Subcutaneous abdominal adipose tissue (tissue), 5 donors: ENCODE measurements around the gene XAF1.

Experiments
- H3K27ac ChIP-seq: one replicate; pipeline ENCODE4 v1.7.0; 2013; ENCODE audit warnings: low read depth, mild to moderate bottlenecking, inconsistent platforms, low read length, moderate library complexity
- H3K27me3 ChIP-seq, 5 donors: one replicate each; pipeline ENCODE4 v1.7.0; 2013; ENCODE audit warnings: low read length in 5 of 5, inconsistent platforms in 1 of 5; ENCODE audit not compliant: control insufficient read depth in 5 of 5, insufficient read depth in 4 of 5
- H3K36me3 ChIP-seq, 5 donors: one replicate each; pipeline ENCODE4 v1.7.0; 2013; ENCODE audit warnings: low read length in 5 of 5; ENCODE audit not compliant: control insufficient read depth in 5 of 5, insufficient read depth in 5 of 5
- H3K4me1 ChIP-seq, 5 donors: one replicate each; pipeline ENCODE4 v1.7.0; 2013; ENCODE audit warnings: low read length in 5 of 5, mild to moderate bottlenecking in 3 of 5, moderate library complexity in 1 of 5; ENCODE audit not compliant: control insufficient read depth in 5 of 5, insufficient read depth in 5 of 5
- H3K4me3 ChIP-seq, 5 donors: one replicate each; pipeline ENCODE4 v1.7.0; 2013; ENCODE audit warnings: low read length in 5 of 5, low read depth in 1 of 5
- H3K9ac ChIP-seq, 5 donors: one replicate each; pipeline ENCODE4 v1.7.0; 2013; ENCODE audit warnings: low read length in 5 of 5, mild to moderate bottlenecking in 4 of 5, moderate library complexity in 3 of 5
- H3K9me3 ChIP-seq, 5 donors: one replicate each; pipeline ENCODE4 v1.7.0; 2013; ENCODE audit warnings: low read length in 5 of 5; ENCODE audit not compliant: control insufficient read depth in 5 of 5
- donor health status: healthy.
- donor health status: healthy.
- donor health status: healthy.
- donor health status: healthy.
- donor health status: healthy.

Gene XAF1

GRCh38 chr17:6793748-6794493 lies 38.1 kb downstream of the XAF1 start:
- H3K27ac ChIP-seq, result no peak overlapping the region
- no peaks in the 10 kb centered on the region for H3K36me3 ChIP-seq
- no peak overlapping the region for H3K9ac ChIP-seq
- H3K4me1 ChIP-seq, result no peaks in the 10 kb centered on the region
- no peaks in the 10 kb centered on the region for H3K9me3 ChIP-seq
- peaks cover 0 to 8% (median 7%) of the 10 kb centered on the region in 5 donors for H3K27me3 ChIP-seq
- no peak overlapping the region for H3K4me3 ChIP-seq

GRCh38 chr17:6796017-6796886 lies 40.4 kb downstream of the XAF1 start:
- peaks cover 0 to 12% (median 3%) of the 10 kb centered on the region in 5 donors for H3K27me3 ChIP-seq
- no peak overlapping the region for H3K27ac ChIP-seq
- no peak overlapping the region for H3K9ac ChIP-seq
- H3K36me3 ChIP-seq, result no peaks in the 10 kb centered on the region
- no peaks in the 10 kb centered on the region for H3K9me3 ChIP-seq
- no peaks in the 10 kb centered on the region for H3K4me1 ChIP-seq
- no peak overlapping the region for H3K4me3 ChIP-seq

GRCh38 chr17:6796887-6797490 lies 41.1 kb downstream of the XAF1 start:
- no peaks in the 10 kb centered on the region for H3K4me1 ChIP-seq
- H3K27ac ChIP-seq, result no peak overlapping the region
- H3K4me3 ChIP-seq, result no peak overlapping the region
- H3K27me3 ChIP-seq, result peaks cover 0 to 12% (median 3%) of the 10 kb centered on the region in 5 donors
- no peaks in the 10 kb centered on the region for H3K9me3 ChIP-seq
- H3K36me3 ChIP-seq, result no peaks in the 10 kb centered on the region
- H3K9ac ChIP-seq, result no peak overlapping the region

- Histone ChIP-seq H3K4me3 (no peak overlapping the region), H3K4me1 (no peaks in the 10 kb centered on the region), H3K9ac (no peak overlapping the region), H3K27me3 (peaks cover 0 to 10% (median 3%) of the 10 kb centered on the region in 5 donors), H3K9me3 (no peaks in the 10 kb centered on the region), H3K27ac (no peak overlapping the region), H3K36me3 (no peaks in the 10 kb centered on the region)
Observed at GRCh38 chr17:6797718-6798351, 42.0 kb downstream of the XAF1 start.

- Histone ChIP-seq H3K27me3 (peaks cover 0 to 10% (median 0%) of the 10 kb centered on the region in 5 donors), H3K27ac (no peak overlapping the region), H3K36me3 (no peaks in the 10 kb centered on the region), H3K4me1 (no peaks in the 10 kb centered on the region), H3K9ac (no peak overlapping the region), H3K4me3 (no peak overlapping the region), H3K9me3 (no peaks in the 10 kb centered on the region)
Observed at GRCh38 chr17:6799738-6800137, 43.9 kb downstream of the XAF1 start.

GRCh38 chr17:6800422-6801027 lies 44.7 kb downstream of the XAF1 start:
- H3K9ac ChIP-seq, result no peak overlapping the region
- H3K27me3 ChIP-seq, result peaks cover 0 to 10% (median 0%) of the 10 kb centered on the region in 5 donors
- H3K4me1 ChIP-seq, result no peaks in the 10 kb centered on the region
- H3K4me3 ChIP-seq, result no peak overlapping the region
- no peak overlapping the region for H3K27ac ChIP-seq
- no peaks in the 10 kb centered on the region for H3K9me3 ChIP-seq
- H3K36me3 ChIP-seq, result no peaks in the 10 kb centered on the region

- H3K9ac ChIP-seq, result no peak overlapping the region
- H3K9me3 ChIP-seq, result peaks cover 0 to 2% (median 0%) of the 10 kb centered on the region in 5 donors
- no peak overlapping the region for H3K27ac ChIP-seq
- H3K4me1 ChIP-seq, result no peaks in the 10 kb centered on the region
- H3K36me3 ChIP-seq, result no peaks in the 10 kb centered on the region
- H3K27me3 ChIP-seq, result peaks cover 0 to 4% (median 2%) of the 10 kb centered on the region in 5 donors
- H3K4me3 ChIP-seq, result no peak overlapping the region
Observed at GRCh38 chr17:6811510-6811909, 55.7 kb downstream of the XAF1 start.

- Histone ChIP-seq H3K4me1 (no peaks in the 10 kb centered on the region), H3K27me3 (peaks cover 0 to 4% (median 2%) of the 10 kb centered on the region in 5 donors), H3K9ac (no peak overlapping the region), H3K27ac (no peak overlapping the region), H3K36me3 (no peaks in the 10 kb centered on the region), H3K9me3 (peaks cover 0 to 2% (median 0%) of the 10 kb centered on the region in 5 donors), H3K4me3 (no peak overlapping the region)
Observed at GRCh38 chr17:6812295-6812694, 56.4 kb downstream of the XAF1 start.

GRCh38 chr17:6815775-6816174 lies 59.9 kb downstream of the XAF1 start:
- Histone ChIP-seq H3K36me3 (no peaks in the 10 kb centered on the region), H3K9ac (no peak overlapping the region), H3K4me1 (no peaks in the 10 kb centered on the region), H3K4me3 (no peak overlapping the region), H3K9me3 (peaks cover 0 to 4% (median 3%) of the 10 kb centered on the region in 5 donors), H3K27ac (no peak overlapping the region), H3K27me3 (peaks cover 0 to 9% (median 4%) of the 10 kb centered on the region in 5 donors)
